DMS114 treated with DMSO at 0.1 percent for 48 hours (cell line): ENCODE data around the gene LSM14B.
"Not testable (repeated sequence)": the region's sequence is repeated elsewhere in the genome, so short reads cannot be mapped to it uniquely, and the experiment has no call there.

Source experiments
- DNase-seq: peaks from one replicate; lab custom pipeline; 2025; ENCODE audit not compliant: unreplicated experiment; lab: John Stamatoyannopoulos, UW

Gene LSM14B

DNA sequence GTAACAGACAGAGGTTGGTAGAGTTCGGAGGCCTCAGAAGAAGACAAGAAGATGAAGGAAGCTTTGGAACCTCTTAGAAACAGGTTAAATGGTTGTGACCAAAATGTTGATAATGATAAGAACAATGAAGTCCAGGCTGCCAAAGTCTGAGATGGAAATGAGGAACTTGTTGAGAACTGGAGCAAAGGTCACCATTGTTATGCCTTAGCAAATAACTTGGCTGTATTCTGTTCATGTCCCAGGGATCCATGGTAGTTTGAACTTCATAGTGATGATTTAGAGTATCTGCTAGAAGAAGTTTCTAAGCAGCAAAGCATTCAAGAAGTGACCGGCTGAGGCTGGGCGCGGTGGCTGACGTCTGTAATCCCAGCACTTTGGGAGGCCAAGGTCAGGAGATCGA lies 11.1 kb upstream of the LSM14B start:
- no peak for DNase-seq

DNA sequence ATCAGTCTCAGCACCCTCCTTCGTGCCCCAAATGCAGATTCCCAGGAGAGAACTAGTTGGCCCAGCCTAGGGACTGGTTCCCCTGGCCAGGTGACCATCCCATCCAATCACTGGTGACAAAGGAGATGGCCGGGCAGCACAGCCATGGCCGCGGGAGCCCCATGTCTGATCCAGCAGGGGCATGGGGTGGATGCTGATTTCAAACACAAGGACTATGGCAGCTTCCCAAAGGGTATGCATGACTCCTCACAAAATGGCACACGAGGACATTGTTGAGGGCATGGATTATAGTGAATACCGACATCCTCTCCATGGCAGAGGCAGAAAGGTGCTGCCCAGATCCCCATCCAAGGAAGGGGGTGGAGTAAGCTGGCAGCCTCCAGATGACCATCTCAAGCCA lies 9.9 kb upstream of the LSM14B start:
- no peak for DNase-seq

- no peak for DNase-seq
These were observed 7.4 kb upstream of the LSM14B start for GRCh38 chr20:62114894-62115293.

DNA sequence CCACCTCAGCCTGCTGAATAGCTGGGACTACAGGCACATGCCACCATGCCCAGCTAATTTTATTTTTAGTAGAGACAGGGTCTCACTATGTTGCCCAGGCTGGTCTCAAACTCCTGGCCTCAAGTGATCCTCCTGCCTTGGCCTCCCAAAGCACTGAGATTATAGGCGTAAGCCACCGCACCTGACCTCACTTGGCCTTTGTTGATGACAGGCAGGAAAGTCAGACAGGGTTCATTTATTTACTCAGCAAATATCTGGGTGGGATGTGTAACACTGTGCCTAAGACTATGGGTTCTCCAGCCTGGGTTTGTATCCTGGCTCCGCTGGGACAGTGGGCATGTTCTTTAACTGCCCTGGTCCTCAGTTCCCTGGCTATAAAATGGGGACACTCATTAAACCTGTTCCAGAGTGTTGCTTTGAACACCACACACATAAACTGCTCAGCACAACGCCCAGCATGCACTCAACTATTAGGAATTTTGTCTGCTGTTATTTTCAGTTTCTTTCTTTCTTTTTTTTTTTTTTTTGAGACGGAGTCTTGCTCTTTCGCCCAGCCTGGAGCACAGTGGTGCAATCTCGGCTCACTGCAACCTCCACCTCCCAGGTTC lies 6.4 kb upstream of the LSM14B start:
- DNase-seq, result not testable (repeated sequence)

GRCh38 chr20:62116558-62117361 lies 5.5 kb upstream of the LSM14B start:
- DNase-seq, result no peak

GRCh38 chr20:62117362-62117646 lies 5.0 kb upstream of the LSM14B start:
- no peak for DNase-seq

GRCh38 chr20:62117658-62118057 lies 4.6 kb upstream of the LSM14B start:
- DNase-seq, result no peak

- DNase-seq, result no peak
These were observed 3.9 kb upstream of the LSM14B start for GRCh38 chr20:62118113-62119043.

GRCh38 chr20:62119115-62119514 lies 3.2 kb upstream of the LSM14B start:
- DNase-seq, result no peak

- DNase-seq, result no peak
These were observed 2.5 kb upstream of the LSM14B start for GRCh38 chr20:62119591-62120364.

DNA sequence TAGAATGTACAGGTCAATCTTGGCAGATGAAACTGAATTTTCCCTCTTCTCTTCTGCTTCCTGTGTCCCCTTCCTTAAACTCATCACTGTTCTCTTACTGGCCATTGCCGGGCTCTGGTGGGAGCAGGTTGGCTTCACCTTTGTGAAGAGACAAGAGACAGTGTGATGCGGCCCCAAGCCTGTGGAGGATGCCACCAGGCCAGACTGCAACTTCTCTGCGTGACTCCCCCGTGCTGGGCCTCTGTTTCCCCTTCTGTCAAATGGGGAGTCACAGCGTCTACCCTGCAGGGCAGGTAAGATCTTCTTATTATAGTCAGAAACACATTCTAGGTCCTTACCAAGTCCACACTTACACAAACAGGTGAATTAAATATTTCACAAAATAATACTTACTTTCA lies 1.9 kb upstream of the LSM14B start:
- DNase-seq, result no peak

DNA sequence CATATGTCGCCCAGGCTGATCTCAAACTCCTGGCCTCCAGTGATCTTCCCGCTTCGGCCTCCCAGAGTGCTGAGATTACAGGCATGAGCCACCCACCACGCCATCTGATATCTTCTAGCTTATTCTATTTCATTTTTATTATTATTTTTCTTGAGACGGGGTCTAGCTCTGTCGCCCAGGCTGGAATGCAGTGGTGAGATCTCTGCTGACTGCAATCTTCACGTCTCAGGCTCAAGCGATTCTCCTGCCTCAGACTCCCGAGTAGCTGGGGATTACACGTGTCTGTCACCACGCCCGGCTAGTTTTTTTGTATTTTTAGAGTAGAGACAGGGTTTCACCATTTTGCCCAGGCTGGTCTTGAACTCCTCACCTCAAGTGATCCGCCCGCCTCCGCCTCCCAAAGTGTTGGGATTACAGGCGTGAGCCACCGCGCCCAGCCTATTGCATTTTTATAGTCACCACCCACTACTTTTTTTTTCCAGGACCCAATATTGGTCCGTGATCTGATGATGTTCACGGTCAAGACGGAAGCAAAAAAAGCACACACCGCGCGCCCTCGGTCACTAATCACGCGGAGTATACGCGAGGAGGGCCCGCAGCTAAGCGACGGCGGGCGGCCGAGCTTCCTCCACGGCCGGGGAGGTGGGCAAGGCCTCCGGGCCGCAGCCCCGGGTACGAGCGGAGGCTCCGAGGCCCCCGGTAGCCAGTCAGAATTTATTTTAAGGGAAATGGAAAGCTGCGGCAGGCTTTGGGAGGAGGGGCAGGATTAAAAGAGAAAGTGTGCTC lies 1.1 kb upstream of the LSM14B start:
- no peak for DNase-seq

DNA sequence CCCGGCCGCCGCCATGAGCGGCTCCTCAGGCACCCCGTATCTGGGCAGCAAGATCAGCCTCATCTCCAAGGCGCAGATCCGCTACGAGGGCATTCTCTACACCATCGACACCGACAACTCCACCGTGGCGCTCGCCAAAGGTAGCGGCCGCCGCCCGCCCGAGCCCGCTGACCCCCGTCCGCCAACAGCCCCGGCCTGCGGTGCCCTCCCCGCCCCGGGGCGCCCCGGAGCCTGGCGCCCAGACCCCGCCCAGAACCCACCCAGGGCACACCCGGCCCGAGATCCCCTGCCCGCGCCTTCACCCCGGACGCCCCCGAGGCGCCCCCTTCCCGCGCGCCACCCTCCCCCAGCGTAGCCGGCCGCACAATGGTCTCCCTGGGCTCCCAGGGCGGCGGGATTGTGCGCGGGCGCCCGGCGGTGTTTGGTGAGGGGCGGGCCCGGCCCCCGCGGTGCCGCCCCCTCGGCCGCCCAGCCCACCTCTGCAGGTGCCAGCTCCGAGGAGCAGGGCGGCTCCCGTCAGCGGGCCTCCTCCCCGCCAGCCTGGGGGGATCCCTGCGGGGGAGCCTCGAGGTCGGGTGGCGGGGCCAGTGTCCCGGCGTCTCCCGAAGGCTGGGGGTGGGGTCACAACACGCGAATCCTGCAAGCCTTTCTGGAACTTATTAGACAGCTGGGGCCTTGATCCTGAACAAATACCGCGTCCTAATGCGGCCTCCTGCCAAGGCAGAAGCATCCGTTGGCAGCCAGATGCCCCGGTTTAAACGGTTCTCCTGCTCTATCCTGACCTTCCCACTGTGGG lies 577 bp downstream of the LSM14B start:
- no peak for DNase-seq

- peak; percentile 29 for DNase-seq
These were observed 1.3 kb downstream of the LSM14B start for GRCh38 chr20:62123450-62124118.

DNA sequence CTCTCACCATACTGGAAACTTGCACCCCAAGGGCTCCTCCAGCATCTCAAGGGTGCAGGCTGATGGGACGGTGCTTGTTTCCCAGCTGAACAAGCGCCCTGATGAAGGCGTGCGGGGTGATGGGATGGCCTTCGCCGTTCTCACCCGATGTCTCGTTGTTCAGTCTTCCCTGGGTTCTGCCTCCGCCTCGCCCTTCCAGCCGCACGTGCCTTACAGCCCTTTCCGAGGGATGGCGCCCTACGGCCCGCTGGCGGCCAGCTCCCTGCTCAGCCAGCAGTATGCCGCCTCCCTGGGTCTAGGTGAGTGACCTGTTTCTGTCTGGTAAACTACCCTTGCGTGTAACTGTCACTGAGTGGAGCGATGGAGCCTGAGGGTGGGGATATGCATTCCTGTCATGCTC lies 3.9 kb downstream of the LSM14B start:
- no peak for DNase-seq

DNA sequence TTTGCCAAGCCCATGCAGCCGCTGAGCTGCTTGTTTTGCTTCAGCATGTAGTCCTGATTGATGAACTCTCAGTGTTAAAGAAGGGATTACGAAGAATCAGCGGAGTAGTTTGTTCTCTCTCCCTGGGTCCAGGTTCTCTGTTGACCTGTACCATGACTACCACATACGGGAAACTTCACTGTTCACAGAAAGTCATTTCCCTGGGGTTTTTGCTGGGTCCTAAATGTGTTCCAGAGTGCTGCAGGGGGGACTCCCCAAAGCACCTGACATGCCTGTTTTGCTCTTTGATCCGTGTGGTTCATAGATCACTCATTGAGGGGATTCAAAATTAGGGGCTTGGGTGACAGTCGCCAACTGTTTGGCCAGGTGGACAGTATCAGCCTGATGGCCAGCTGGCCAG lies 5.5 kb downstream of the LSM14B start:
- DNase-seq, result no peak

- no peak for DNase-seq
These were observed 6.2 kb downstream of the LSM14B start for GRCh38 chr20:62128502-62128901.

DNA sequence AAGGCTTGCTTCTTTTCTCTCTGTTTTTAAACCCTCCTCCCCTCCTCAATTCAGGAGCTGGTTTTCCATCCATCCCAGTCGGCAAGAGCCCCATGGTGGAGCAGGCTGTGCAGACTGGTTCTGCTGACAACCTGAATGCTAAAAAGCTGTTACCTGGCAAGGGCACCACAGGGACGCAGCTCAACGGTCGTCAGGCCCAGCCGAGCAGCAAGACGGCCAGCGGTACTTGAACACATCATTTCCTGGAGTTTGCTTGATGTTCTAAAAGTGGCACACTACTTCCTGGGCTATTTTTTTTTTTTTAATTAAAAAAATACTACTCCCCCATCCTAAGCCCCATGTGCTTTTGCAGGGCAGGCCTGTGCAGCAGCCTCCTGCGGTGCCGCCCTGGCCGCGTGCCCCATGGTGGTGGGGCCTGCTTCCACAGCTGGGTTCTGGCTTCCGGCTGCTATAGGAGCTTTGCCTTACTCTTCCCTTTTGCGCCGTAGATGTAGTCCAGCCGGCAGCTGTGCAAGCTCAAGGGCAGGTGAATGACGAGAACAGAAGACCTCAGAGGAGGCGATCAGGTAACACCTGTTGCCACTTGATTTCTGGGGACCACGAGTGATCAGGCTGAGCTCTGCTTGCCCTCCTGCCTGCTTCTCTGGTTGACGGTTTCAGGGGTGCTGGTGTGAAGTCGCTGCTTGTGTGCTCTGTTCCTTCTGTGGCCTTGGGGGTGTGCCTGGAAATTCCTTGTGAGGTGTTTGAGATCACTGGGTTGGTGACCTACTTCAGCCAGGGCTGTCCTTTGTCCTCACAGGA lies 7.7 kb downstream of the LSM14B start:
- DNase-seq, result no peak
